Ishikawa (cell line): ENCODE measurements around the gene ANGPTL7.

Experiments
- CEBPB ChIP-seq: IDR thresholded peaks from 2 replicates; pipeline ENCODE4 v1.6.1; 2012
- CREB1 ChIP-seq: IDR thresholded peaks from 2 replicates; pipeline ENCODE4 v1.6.1; 2012; ENCODE audit warnings: low read depth
- EGR1 ChIP-seq: IDR thresholded peaks from 2 replicates; pipeline ENCODE4 v1.6.1; 2012
- EP300 ChIP-seq: IDR thresholded peaks from 2 replicates; pipeline ENCODE4 v1.6.1; 2012; ENCODE audit warnings: borderline replicate concordance
- FOXM1 ChIP-seq: IDR thresholded peaks from 2 replicates; pipeline ENCODE4 v1.6.1; 2012; ENCODE audit warnings: low read depth, borderline replicate concordance
- MAX ChIP-seq: IDR thresholded peaks from 2 replicates; pipeline ENCODE4 v1.6.1; 2012
- NFIC ChIP-seq: IDR thresholded peaks from 2 replicates; pipeline ENCODE4 v1.6.1; 2012
- RAD21 ChIP-seq: IDR thresholded peaks from 2 replicates; pipeline ENCODE4 v1.6.1; 2012; ENCODE audit warnings: low read depth
- TAF1 ChIP-seq: IDR thresholded peaks from 2 replicates; pipeline ENCODE4 v1.6.1; 2012; ENCODE audit warnings: low read depth, mild to moderate bottlenecking
- TCF12 ChIP-seq: IDR thresholded peaks from 2 replicates; pipeline ENCODE4 v1.6.1; 2012; ENCODE audit warnings: low read depth
- TEAD4 ChIP-seq: IDR thresholded peaks from 2 replicates; pipeline ENCODE4 v1.6.1; 2012
- YY1 ChIP-seq: IDR thresholded peaks from 2 replicates; pipeline ENCODE4 v1.6.1; 2012; ENCODE audit warnings: low read depth
- ZBTB7A ChIP-seq: IDR thresholded peaks from 2 replicates; pipeline ENCODE4 v1.6.1; 2012; ENCODE audit warnings: low read depth
- TF ChIP-seq, protein P1 (sequence below): IDR thresholded peaks from 2 replicates; pipeline ENCODE4 v1.6.1; 2012; ENCODE audit warnings: low read depth, mild to moderate bottlenecking
- TF ChIP-seq, protein P2 (sequence below): IDR thresholded peaks from 2 replicates; pipeline ENCODE4 v1.6.1; 2012

Gene ANGPTL7

DNA sequence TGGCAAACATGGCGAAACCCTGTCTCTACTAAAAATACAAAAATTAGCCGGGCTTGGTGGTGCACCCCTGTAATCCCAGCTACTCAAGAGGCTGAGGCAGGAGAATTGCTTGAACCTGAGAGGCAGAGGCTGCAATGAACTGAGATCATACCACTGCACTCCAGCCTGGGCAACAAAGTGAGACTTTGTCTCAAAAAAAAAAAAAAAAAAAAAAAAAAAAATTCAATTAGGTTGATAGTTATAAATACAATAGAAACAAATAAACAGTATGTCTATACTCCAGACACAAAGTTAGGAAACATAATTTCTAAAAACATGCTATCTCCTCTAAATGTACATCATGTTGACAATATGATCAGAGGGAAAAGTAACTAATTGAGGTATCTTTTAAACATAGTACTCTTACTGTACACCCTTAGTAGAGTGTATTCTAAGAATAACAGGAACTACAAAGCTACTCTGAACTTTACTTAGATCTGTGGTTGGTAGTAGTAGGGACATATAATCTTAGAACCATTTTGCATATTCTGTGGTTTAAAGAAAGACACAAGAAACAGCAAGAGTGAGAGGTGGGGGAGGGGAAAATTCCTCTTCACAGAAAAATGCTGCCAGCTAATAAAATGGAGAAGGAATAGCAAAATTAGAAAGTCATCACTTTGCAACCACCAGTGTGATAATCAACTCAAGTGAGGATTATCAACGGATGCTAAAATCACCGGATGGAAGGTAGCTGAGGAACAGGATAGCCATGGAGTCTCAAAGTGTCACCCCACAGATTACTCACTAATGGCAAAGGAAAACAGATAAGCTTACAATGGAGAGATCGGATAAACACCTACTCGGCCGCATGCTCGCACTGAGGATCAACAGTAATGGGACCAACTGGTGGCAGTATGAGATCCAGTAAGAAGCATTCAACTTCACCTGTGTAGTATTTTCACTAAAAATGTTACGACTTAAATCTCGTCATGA is 38.2 kb downstream of the ANGPTL7 start:
- TF ChIP-seq NFIC = no peak
- TF ChIP-seq YY1 = no peak
- TF ChIP-seq CEBPB = no peak
- TF ChIP-seq, protein P1, sequence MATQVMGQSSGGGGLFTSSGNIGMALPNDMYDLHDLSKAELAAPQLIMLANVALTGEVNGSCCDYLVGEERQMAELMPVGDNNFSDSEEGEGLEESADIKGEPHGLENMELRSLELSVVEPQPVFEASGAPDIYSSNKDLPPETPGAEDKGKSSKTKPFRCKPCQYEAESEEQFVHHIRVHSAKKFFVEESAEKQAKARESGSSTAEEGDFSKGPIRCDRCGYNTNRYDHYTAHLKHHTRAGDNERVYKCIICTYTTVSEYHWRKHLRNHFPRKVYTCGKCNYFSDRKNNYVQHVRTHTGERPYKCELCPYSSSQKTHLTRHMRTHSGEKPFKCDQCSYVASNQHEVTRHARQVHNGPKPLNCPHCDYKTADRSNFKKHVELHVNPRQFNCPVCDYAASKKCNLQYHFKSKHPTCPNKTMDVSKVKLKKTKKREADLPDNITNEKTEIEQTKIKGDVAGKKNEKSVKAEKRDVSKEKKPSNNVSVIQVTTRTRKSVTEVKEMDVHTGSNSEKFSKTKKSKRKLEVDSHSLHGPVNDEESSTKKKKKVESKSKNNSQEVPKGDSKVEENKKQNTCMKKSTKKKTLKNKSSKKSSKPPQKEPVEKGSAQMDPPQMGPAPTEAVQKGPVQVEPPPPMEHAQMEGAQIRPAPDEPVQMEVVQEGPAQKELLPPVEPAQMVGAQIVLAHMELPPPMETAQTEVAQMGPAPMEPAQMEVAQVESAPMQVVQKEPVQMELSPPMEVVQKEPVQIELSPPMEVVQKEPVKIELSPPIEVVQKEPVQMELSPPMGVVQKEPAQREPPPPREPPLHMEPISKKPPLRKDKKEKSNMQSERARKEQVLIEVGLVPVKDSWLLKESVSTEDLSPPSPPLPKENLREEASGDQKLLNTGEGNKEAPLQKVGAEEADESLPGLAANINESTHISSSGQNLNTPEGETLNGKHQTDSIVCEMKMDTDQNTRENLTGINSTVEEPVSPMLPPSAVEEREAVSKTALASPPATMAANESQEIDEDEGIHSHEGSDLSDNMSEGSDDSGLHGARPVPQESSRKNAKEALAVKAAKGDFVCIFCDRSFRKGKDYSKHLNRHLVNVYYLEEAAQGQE = no peak
- TF ChIP-seq, protein P2, sequence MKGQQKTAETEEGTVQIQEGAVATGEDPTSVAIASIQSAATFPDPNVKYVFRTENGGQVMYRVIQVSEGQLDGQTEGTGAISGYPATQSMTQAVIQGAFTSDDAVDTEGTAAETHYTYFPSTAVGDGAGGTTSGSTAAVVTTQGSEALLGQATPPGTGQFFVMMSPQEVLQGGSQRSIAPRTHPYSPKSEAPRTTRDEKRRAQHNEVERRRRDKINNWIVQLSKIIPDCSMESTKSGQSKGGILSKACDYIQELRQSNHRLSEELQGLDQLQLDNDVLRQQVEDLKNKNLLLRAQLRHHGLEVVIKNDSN = no peak
- TF ChIP-seq FOXM1 = no peak
- TF ChIP-seq ZBTB7A = no peak
- TF ChIP-seq TEAD4 = no peak
- no peak for TF ChIP-seq TAF1
- no peak for TF ChIP-seq EP300
- no peak for TF ChIP-seq CREB1
- no peak for TF ChIP-seq TCF12
- TF ChIP-seq EGR1 = no peak
- no peak for TF ChIP-seq MAX
- no peak for TF ChIP-seq RAD21

DNA sequence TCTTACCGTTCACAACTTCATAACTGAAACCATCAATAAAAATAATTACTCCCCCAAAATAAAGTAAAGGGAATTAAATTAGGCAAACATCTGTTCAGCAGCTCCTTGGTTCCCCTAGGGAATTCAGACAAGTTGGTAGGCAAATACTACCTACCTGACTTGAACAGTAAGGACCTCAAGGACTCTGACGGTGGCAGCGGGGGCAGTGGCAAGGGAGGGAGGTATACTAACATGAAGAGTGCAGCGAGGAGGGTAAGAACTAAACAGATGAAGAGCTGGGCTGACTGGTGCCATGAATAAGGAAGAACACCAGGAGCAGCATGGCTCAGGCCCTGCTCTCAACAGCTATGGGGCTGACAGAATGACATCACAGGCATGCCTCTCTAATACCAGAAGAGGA is 40.0 kb downstream of the ANGPTL7 start:
- no peak for TF ChIP-seq TAF1
- no peak for TF ChIP-seq CREB1

DNA sequence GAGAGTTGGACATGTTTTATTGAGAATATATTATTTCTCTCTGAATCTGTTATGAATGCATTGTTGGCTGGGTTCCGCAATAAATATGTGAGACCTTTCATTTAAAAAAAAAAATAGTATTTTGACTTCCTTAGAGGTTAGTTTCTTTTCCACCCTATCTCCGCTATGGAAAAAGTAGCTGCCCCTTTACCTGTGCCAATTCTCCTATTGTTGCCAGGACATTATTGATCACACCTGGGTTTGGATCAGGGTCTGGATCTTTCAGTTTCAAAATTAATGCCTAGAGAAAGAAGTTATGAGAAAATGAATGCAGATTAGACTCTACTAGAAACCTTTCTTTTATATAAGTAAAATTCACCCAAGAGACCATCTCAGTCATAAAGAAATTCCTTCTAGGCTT is 44.1 kb downstream of the ANGPTL7 start:
- TF ChIP-seq TEAD4 = no peak
- no peak for TF ChIP-seq NFIC
- TF ChIP-seq YY1 = no peak
- no peak for TF ChIP-seq CREB1
- TF ChIP-seq TAF1 = no peak
- TF ChIP-seq ZBTB7A = no peak
- no peak for TF ChIP-seq FOXM1
- TF ChIP-seq EGR1 = no peak

GRCh38 chr1:11237356-11237755 is 48.2 kb downstream of the ANGPTL7 start:
- TF ChIP-seq TEAD4 (no peak), TAF1 (no peak), ZBTB7A (no peak), FOXM1 (no peak), CEBPB (no peak)

GRCh38 chr1:11238311-11238710 is 49.2 kb downstream of the ANGPTL7 start:
- TF ChIP-seq YY1 = no peak
- TF ChIP-seq, protein P1 = no peak
- no peak for TF ChIP-seq ZBTB7A
- TF ChIP-seq TEAD4 = no peak

DNA sequence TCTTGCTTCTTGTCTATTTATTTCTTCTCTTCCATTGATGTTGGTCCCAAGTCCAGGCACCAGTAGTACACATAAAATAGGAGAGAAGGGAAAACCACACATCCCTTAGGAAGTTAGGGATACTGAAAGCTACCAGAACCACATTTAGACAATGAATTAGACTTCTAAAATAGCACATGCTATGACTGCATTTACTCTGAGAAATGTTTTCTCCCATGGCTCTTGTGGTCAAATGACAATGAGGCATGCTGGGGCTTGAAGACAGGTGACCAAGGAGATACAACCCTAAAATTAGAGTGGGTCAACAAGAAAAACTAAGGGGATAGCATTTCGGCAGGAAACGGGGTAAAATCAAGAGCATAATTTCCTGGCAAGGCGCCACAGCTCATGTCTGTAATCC is 56.1 kb downstream of the ANGPTL7 start:
- TF ChIP-seq, protein P2 = no peak
- no peak for TF ChIP-seq ZBTB7A
- TF ChIP-seq RAD21 = no peak
- TF ChIP-seq EP300 = no peak
- no peak for TF ChIP-seq CEBPB
- TF ChIP-seq NFIC = no peak
- no peak for TF ChIP-seq TCF12
- no peak for TF ChIP-seq YY1
- TF ChIP-seq EGR1 = no peak
- no peak for TF ChIP-seq CREB1
- TF ChIP-seq TEAD4 = no peak
- no peak for TF ChIP-seq MAX
- TF ChIP-seq TAF1 = no peak
- no peak for TF ChIP-seq FOXM1
- TF ChIP-seq, protein P1 = no peak
